ENCODE measurements around the gene LAX1. TPM values are rescaled to one million over a fixed set of nuclear protein-coding genes. Genes with fewer than 3 reads are reported as not detected.

The LAX1 gene
- total RNA-seq, 1 donor from 2014 or later = not detected

GRCh38 chr1:203733009-203733863, 31.7 kb upstream of the LAX1 start:
- no peaks in the 10 kb centered on the region for H3K9me3 Mint-ChIP-seq (ENCODE audit: low read depth)
- no peak for TF ChIP-seq CTCF (IDR thresholded peaks at IDR 0.05; ENCODE audit: unreplicated experiment)
- DNase-seq (ENCODE audit: low spot score, unreplicated experiment) = no peak
- H3K27ac Mint-ChIP-seq = no peak overlapping the region
- H3K27me3 Mint-ChIP-seq = no peaks in the 10 kb centered on the region
- peaks cover 19% of the 10 kb centered on the region for H3K36me3 Mint-ChIP-seq (ENCODE audit: insufficient read depth)
- no peak overlapping the region for H3K4me3 Mint-ChIP-seq (ENCODE audit: low read depth)
- H3K4me1 Mint-ChIP-seq (ENCODE audit: low read depth) = no peaks in the 10 kb centered on the region

GRCh38 chr1:203742436-203742835, 22.5 kb upstream of the LAX1 start:
- Mint-ChIP-seq H3K4me3 (ENCODE audit: low read depth) (no peak overlapping the region), H3K36me3 (ENCODE audit: insufficient read depth) (peaks cover 12% of the 10 kb centered on the region), H3K27ac (no peak overlapping the region), H3K27me3 (no peaks in the 10 kb centered on the region), H3K9me3 (ENCODE audit: low read depth) (no peaks in the 10 kb centered on the region), H3K4me1 (ENCODE audit: low read depth) (no peaks in the 10 kb centered on the region)
- no peak for TF ChIP-seq CTCF (IDR thresholded peaks at IDR 0.05; ENCODE audit: unreplicated experiment)
- no peak for DNase-seq (ENCODE audit: low spot score, unreplicated experiment)

- Mint-ChIP-seq H3K27me3 (no peaks in the 10 kb centered on the region), H3K4me3 (ENCODE audit: low read depth) (no peak overlapping the region), H3K27ac (no peak overlapping the region), H3K9me3 (ENCODE audit: low read depth) (no peaks in the 10 kb centered on the region), H3K36me3 (ENCODE audit: insufficient read depth) (peaks cover 12% of the 10 kb centered on the region), H3K4me1 (ENCODE audit: low read depth) (no peaks in the 10 kb centered on the region)
- no peak for DNase-seq (ENCODE audit: low spot score, unreplicated experiment)
- TF ChIP-seq CTCF (IDR thresholded peaks at IDR 0.05; ENCODE audit: unreplicated experiment) = no peak
These were observed 21.9 kb upstream of the LAX1 start for GRCh38 chr1:203743091-203743571.

- no peak for TF ChIP-seq CTCF (IDR thresholded peaks at IDR 0.05; ENCODE audit: unreplicated experiment)
- Mint-ChIP-seq H3K4me1 (ENCODE audit: low read depth) (no peaks in the 10 kb centered on the region), H3K4me3 (ENCODE audit: low read depth) (no peak overlapping the region), H3K27me3 (no peaks in the 10 kb centered on the region), H3K36me3 (ENCODE audit: insufficient read depth) (peaks cover 11% of the 10 kb centered on the region), H3K9me3 (ENCODE audit: low read depth) (no peaks in the 10 kb centered on the region), H3K27ac (no peak overlapping the region)
- no peak for DNase-seq (ENCODE audit: low spot score, unreplicated experiment)
These were observed 20.7 kb upstream of the LAX1 start for GRCh38 chr1:203744075-203744972.

GRCh38 chr1:203746281-203746680, 18.7 kb upstream of the LAX1 start:
- no peak for TF ChIP-seq CTCF (IDR thresholded peaks at IDR 0.05; ENCODE audit: unreplicated experiment)
- no peak overlapping the region for H3K27ac Mint-ChIP-seq

More at GRCh38 chr1:203746281-203746680, 18.7 kb upstream of the LAX1 start:
- no peak for DNase-seq (ENCODE audit: low spot score, unreplicated experiment)
- Mint-ChIP-seq H3K27me3 (no peaks in the 10 kb centered on the region), H3K9me3 (ENCODE audit: low read depth) (no peaks in the 10 kb centered on the region), H3K4me1 (ENCODE audit: low read depth) (peaks cover 5% of the 10 kb centered on the region), H3K4me3 (ENCODE audit: low read depth) (no peak overlapping the region), H3K36me3 (ENCODE audit: insufficient read depth) (peaks cover 8% of the 10 kb centered on the region)
